Measurements from ENCODE around the gene GPR183.

Gene GPR183

GRCh38 chr13:99335603-99336002, 28.4 kb upstream of the GPR183 start:
- Histone ChIP-seq H3K9ac (ENCODE audit: low read depth, low read length) (no peak overlapping the region), H3K4me3 (ENCODE audit: low read depth, low read length) (no peak overlapping the region), H3K9me3 (ENCODE audit: control insufficient read depth, insufficient read depth, low read length) (no peaks in the 10 kb centered on the region), H3K36me3 (ENCODE audit: control insufficient read depth, insufficient read depth, low read length) (peaks cover 12% of the 10 kb centered on the region), H3K27ac (ENCODE audit: low read depth, low read length) (no peak overlapping the region), H3K4me1 (ENCODE audit: control insufficient read depth, insufficient read depth, low read length) (peaks cover 11% of the 10 kb centered on the region; the same call in 1 of the 2 replicates), H3K27me3 (ENCODE audit: control insufficient read depth, insufficient read depth, low read length) (no peaks in the 10 kb centered on the region)

GRCh38 chr13:99335087-99335486, 27.9 kb upstream of the GPR183 start:
- no peak overlapping the region for H3K27ac ChIP-seq (ENCODE audit: low read depth, low read length)
- H3K27me3 ChIP-seq (ENCODE audit: control insufficient read depth, insufficient read depth, low read length): no peaks in the 10 kb centered on the region
- H3K36me3 ChIP-seq (ENCODE audit: control insufficient read depth, insufficient read depth, low read length): peaks cover 7% of the 10 kb centered on the region
- H3K4me3 ChIP-seq (ENCODE audit: low read depth, low read length): no peak overlapping the region
- H3K4me1 ChIP-seq (ENCODE audit: control insufficient read depth, insufficient read depth, low read length): peaks cover 11% of the 10 kb centered on the region; the same call in 1 of the 2 replicates
- H3K9me3 ChIP-seq (ENCODE audit: control insufficient read depth, insufficient read depth, low read length): no peaks in the 10 kb centered on the region
- no peak overlapping the region for H3K9ac ChIP-seq (ENCODE audit: low read depth, low read length)

DNA sequence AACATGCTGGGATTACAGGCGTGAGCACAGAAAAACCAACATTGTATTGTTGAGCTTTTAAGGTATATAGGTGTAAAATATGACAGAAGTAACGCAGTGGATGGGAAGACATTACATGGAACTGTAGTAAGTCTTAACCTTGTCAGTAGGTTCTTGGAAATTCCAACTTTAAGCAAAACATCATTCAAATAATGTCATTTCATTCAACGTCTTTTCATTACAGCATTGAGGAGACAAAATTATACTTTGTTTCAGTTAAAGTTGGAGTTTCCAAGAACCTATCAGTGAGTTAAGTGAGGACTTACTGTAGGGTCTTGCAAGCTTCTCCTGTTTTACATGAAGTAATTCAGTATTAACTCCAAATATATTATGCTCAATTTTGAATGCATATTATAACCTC, 27.0 kb upstream of the GPR183 start:
- Histone ChIP-seq H3K4me1 (ENCODE audit: control insufficient read depth, insufficient read depth, low read length) (peaks cover 11% of the 10 kb centered on the region; the same call in 1 of the 2 replicates), H3K27ac (ENCODE audit: low read depth, low read length) (no peak overlapping the region), H3K9me3 (ENCODE audit: control insufficient read depth, insufficient read depth, low read length) (no peaks in the 10 kb centered on the region), H3K36me3 (ENCODE audit: control insufficient read depth, insufficient read depth, low read length) (peaks cover 13% of the 10 kb centered on the region; the same call in 1 of the 2 replicates), H3K9ac (ENCODE audit: low read depth, low read length) (no peak overlapping the region), H3K27me3 (ENCODE audit: control insufficient read depth, insufficient read depth, low read length) (no peaks in the 10 kb centered on the region), H3K4me3 (ENCODE audit: low read depth, low read length) (no peak overlapping the region)

- H3K9me3 ChIP-seq (ENCODE audit: control insufficient read depth, insufficient read depth, low read length): no peaks in the 10 kb centered on the region
- no peak overlapping the region for H3K9ac ChIP-seq (ENCODE audit: low read depth, low read length)
- no peak overlapping the region for H3K4me3 ChIP-seq (ENCODE audit: low read depth, low read length)
- peaks cover 11% of the 10 kb centered on the region; the same call in 1 of the 2 replicates for H3K4me1 ChIP-seq (ENCODE audit: control insufficient read depth, insufficient read depth, low read length)
- H3K27me3 ChIP-seq (ENCODE audit: control insufficient read depth, insufficient read depth, low read length): no peaks in the 10 kb centered on the region
- no peak overlapping the region for H3K27ac ChIP-seq (ENCODE audit: low read depth, low read length)
- H3K36me3 ChIP-seq (ENCODE audit: control insufficient read depth, insufficient read depth, low read length): peaks cover 21% of the 10 kb centered on the region; the same call in 1 of the 2 replicates
Observed at GRCh38 chr13:99332456-99332855, 25.3 kb upstream of the GPR183 start.

DNA sequence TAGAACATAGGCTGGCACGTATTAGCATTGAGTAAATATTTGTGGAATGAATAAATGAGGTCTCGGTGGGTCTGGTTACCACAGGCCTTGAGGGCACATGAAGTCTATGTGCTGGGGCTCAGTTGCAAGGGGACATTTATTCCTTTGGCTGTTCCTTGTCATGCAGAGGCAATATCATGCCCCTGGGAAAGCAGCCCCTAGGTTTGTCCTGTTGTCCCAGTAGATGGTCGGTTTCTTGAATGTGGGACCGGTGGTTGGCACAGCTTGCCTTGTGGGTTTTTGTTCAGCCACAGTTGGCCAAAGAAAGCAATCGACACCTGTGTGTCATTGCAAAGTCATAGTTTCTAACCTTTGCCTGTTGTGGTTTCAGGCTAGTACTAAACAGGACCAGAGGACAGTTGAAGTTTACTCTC, 24.7 kb upstream of the GPR183 start:
- no peak overlapping the region for H3K4me3 ChIP-seq (ENCODE audit: low read depth, low read length)
- H3K9me3 ChIP-seq (ENCODE audit: control insufficient read depth, insufficient read depth, low read length): no peaks in the 10 kb centered on the region
- H3K36me3 ChIP-seq (ENCODE audit: control insufficient read depth, insufficient read depth, low read length): peaks cover 21% of the 10 kb centered on the region; the same call in 1 of the 2 replicates
- peaks cover 10% of the 10 kb centered on the region; the same call in 1 of the 2 replicates for H3K4me1 ChIP-seq (ENCODE audit: control insufficient read depth, insufficient read depth, low read length)
- no peak overlapping the region for H3K27ac ChIP-seq (ENCODE audit: low read depth, low read length)
- H3K27me3 ChIP-seq (ENCODE audit: control insufficient read depth, insufficient read depth, low read length): no peaks in the 10 kb centered on the region
- no peak overlapping the region for H3K9ac ChIP-seq (ENCODE audit: low read depth, low read length)

DNA sequence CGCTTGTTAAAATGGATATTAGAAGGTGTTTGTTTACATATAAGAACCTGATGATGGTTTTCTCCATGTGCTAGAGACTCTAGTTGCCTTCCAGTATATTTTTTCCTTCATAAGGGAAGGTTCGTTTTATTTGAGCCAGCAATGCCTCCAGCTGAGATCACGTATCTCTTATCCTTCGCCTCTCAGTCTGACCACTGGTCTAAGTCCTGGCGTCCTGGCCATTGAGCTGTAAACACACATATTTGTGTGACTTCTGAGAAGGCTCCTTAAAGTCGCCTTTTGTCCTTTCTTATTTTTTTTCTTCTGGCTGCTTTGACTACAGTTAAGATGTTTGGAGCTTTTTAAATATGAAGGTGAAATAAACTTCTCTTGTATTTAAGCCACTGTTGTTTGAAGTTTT, 23.7 kb upstream of the GPR183 start:
- 0 out of 2 replicates have a peak, but pooled peaks cover under 1% of the 10 kb centered on the region for H3K4me1 ChIP-seq (ENCODE audit: control insufficient read depth, insufficient read depth, low read length)
- H3K27me3 ChIP-seq (ENCODE audit: control insufficient read depth, insufficient read depth, low read length): no peaks in the 10 kb centered on the region
- no peak overlapping the region for H3K27ac ChIP-seq (ENCODE audit: low read depth, low read length)
- no peak overlapping the region for H3K4me3 ChIP-seq (ENCODE audit: low read depth, low read length)
- H3K9me3 ChIP-seq (ENCODE audit: control insufficient read depth, insufficient read depth, low read length): no peaks in the 10 kb centered on the region
- no peak overlapping the region for H3K9ac ChIP-seq (ENCODE audit: low read depth, low read length)
- H3K36me3 ChIP-seq (ENCODE audit: control insufficient read depth, insufficient read depth, low read length): peaks cover 20% of the 10 kb centered on the region; the same call in 1 of the 2 replicates

DNA sequence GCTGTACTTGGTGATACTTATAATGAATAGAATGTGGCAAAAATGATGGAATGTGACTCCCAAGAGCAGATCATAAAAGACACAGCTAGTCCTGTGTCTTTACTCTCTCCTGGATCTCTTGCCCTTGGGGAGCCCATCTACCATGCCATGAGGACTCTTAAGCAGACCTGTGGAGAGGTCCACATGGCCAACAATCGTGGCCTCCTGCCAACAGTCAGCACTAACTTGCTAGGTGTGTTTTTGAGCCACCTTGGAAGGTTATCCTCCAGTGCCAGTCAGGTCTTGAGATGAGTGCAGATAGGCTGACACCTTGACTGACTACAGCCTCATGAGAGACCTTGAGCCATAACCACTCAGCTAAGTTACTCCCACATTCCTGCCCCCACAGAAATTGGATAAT, 22.3 kb upstream of the GPR183 start:
- Histone ChIP-seq H3K4me1 (ENCODE audit: control insufficient read depth, insufficient read depth, low read length) (no peaks in the 10 kb centered on the region), H3K27ac (ENCODE audit: low read depth, low read length) (no peak overlapping the region), H3K27me3 (ENCODE audit: control insufficient read depth, insufficient read depth, low read length) (no peaks in the 10 kb centered on the region), H3K9ac (ENCODE audit: low read depth, low read length) (no peak overlapping the region), H3K9me3 (ENCODE audit: control insufficient read depth, insufficient read depth, low read length) (no peaks in the 10 kb centered on the region), H3K36me3 (ENCODE audit: control insufficient read depth, insufficient read depth, low read length) (peaks cover 18% of the 10 kb centered on the region; the same call in 1 of the 2 replicates), H3K4me3 (ENCODE audit: low read depth, low read length) (no peak overlapping the region)

- Histone ChIP-seq H3K27ac (ENCODE audit: low read depth, low read length) (no peak overlapping the region), H3K4me3 (ENCODE audit: low read depth, low read length) (no peak overlapping the region), H3K4me1 (ENCODE audit: control insufficient read depth, insufficient read depth, low read length) (no peaks in the 10 kb centered on the region), H3K36me3 (ENCODE audit: control insufficient read depth, insufficient read depth, low read length) (peaks cover 28% of the 10 kb centered on the region; the same call in 1 of the 2 replicates), H3K9me3 (ENCODE audit: control insufficient read depth, insufficient read depth, low read length) (no peaks in the 10 kb centered on the region), H3K9ac (ENCODE audit: low read depth, low read length) (no peak overlapping the region), H3K27me3 (ENCODE audit: control insufficient read depth, insufficient read depth, low read length) (no peaks in the 10 kb centered on the region)
Observed at GRCh38 chr13:99327761-99328160, 20.6 kb upstream of the GPR183 start.

DNA sequence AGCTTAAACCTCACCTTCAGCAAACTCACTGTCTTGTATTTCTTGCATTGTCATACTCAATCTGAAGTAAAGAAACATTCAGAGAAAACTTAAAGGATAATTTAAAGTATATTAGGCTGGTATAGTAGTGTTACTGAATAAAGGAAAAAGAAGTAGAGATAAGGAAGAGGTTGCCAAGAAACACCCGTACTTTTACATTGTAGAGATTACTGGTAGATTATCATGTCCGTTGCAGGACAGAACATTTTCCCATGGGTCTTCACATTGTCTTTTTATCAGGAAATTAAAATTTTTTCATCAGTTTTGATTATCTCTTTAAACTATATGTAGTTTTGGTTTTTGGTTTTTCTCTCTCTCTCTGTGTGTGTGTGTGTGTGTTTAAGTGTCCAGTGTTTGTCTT, 19.9 kb upstream of the GPR183 start:
- Histone ChIP-seq H3K9ac (ENCODE audit: low read depth, low read length) (no peak overlapping the region), H3K9me3 (ENCODE audit: control insufficient read depth, insufficient read depth, low read length) (no peaks in the 10 kb centered on the region), H3K4me3 (ENCODE audit: low read depth, low read length) (no peak overlapping the region), H3K4me1 (ENCODE audit: control insufficient read depth, insufficient read depth, low read length) (no peaks in the 10 kb centered on the region), H3K27me3 (ENCODE audit: control insufficient read depth, insufficient read depth, low read length) (no peaks in the 10 kb centered on the region), H3K27ac (ENCODE audit: low read depth, low read length) (no peak overlapping the region), H3K36me3 (ENCODE audit: control insufficient read depth, insufficient read depth, low read length) (peaks cover 32% of the 10 kb centered on the region; the same call in 1 of the 2 replicates)

GRCh38 chr13:99326012-99326411, 18.8 kb upstream of the GPR183 start:
- no peaks in the 10 kb centered on the region for H3K9me3 ChIP-seq (ENCODE audit: control insufficient read depth, insufficient read depth, low read length)
- no peak overlapping the region for H3K27ac ChIP-seq (ENCODE audit: low read depth, low read length)
- no peak overlapping the region for H3K9ac ChIP-seq (ENCODE audit: low read depth, low read length)
- H3K27me3 ChIP-seq (ENCODE audit: control insufficient read depth, insufficient read depth, low read length): no peaks in the 10 kb centered on the region
- H3K4me1 ChIP-seq (ENCODE audit: control insufficient read depth, insufficient read depth, low read length): no peaks in the 10 kb centered on the region
- H3K4me3 ChIP-seq (ENCODE audit: low read depth, low read length): no peak overlapping the region
- peaks cover 34% of the 10 kb centered on the region; the same call in 1 of the 2 replicates for H3K36me3 ChIP-seq (ENCODE audit: control insufficient read depth, insufficient read depth, low read length)

- Histone ChIP-seq H3K27me3 (ENCODE audit: control insufficient read depth, insufficient read depth, low read length) (no peaks in the 10 kb centered on the region), H3K36me3 (ENCODE audit: control insufficient read depth, insufficient read depth, low read length) (peaks cover 29% of the 10 kb centered on the region; the same call in 1 of the 2 replicates), H3K4me1 (ENCODE audit: control insufficient read depth, insufficient read depth, low read length) (no peaks in the 10 kb centered on the region), H3K9ac (ENCODE audit: low read depth, low read length) (no peak overlapping the region), H3K27ac (ENCODE audit: low read depth, low read length) (no peak overlapping the region), H3K9me3 (ENCODE audit: control insufficient read depth, insufficient read depth, low read length) (no peaks in the 10 kb centered on the region), H3K4me3 (ENCODE audit: low read depth, low read length) (no peak overlapping the region)
Observed at GRCh38 chr13:99323488-99323887, 16.3 kb upstream of the GPR183 start.

Measured in HUES48 (cell line).